GM19240 (cell line): ENCODE data around the gene SLC17A7.
A peak's percentile ranks its signal among the peaks of the same experiment; 100 is the strongest.
"Not testable (repeated sequence)": the region's sequence is repeated elsewhere in the genome, so short reads cannot be mapped to it uniquely, and the experiment has no call there.

Source experiments
- DNase-seq: peaks from one replicate; pipeline ENCODE4 v3.0.0; 2011; ENCODE audit warnings: low spot score; ENCODE audit not compliant: insufficient read length

Gene SLC17A7

DNA sequence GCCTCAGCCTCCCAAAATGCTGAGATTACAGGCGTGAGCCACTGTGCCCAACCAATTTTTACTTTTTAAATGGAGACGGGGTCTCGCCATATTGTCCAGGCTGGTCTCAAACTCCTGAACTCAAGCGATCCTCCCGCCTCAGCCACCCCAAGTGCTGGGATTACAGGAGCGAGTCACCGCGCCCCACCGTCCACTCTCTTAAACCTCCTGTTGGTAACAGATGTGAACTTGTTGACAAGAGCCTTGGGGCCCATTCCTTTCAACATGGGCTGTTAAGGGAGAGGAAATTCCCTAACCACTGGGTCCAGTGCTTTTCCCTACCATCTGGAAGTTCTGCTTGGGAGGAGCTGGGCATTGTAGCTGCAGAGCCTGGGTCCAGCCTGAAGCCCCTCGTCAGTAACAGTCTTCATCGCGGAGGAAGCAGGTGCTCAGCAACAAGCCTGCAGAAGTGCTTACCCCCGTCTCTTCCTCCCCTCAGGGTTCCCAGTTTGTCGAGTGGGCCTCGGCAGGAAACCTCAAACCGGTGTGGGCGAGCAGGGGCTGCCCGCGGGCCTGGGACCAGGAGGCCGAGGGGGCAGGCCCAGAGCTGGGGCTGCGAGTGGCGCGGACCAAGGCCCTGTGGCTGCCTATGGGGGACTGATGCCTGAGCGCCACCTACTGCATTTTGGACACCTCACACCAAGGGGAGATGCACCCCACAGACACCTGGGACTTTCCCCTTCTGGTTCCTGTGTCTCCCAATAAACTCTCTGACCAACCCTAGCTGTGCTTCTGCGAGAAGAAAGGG, 28.7 kb upstream of the SLC17A7 start:
- peak; percentile 69 for DNase-seq

GRCh38 chr19:49468746-49469447, 27.6 kb upstream of the SLC17A7 start:
- peak; percentile 69 for DNase-seq

DNA sequence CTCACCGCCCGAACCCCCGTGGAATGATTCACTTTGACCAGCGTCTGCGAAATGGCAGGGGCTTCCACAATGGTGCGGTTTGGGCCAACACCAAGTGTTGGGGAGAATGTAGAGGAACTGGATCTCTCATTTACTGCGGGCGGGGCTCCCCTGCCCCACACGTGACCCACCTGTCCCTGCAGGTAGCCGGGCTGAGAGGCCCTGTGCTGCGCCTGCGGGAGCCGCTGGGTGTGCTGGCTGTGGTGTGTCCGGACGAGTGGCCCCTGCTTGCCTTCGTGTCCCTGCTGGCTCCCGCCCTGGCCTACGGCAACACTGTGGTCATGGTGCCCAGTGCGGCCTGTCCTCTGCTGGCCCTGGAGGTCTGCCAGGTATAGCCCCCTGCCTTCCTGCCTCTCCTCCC, 26.9 kb upstream of the SLC17A7 start:
- no peak for DNase-seq

- DNase-seq: no peak
Measured at GRCh38 chr19:49465371-49465770, 24.0 kb upstream of the SLC17A7 start.

- DNase-seq: no peak
Measured at GRCh38 chr19:49463960-49464740, 22.8 kb upstream of the SLC17A7 start.

DNA sequence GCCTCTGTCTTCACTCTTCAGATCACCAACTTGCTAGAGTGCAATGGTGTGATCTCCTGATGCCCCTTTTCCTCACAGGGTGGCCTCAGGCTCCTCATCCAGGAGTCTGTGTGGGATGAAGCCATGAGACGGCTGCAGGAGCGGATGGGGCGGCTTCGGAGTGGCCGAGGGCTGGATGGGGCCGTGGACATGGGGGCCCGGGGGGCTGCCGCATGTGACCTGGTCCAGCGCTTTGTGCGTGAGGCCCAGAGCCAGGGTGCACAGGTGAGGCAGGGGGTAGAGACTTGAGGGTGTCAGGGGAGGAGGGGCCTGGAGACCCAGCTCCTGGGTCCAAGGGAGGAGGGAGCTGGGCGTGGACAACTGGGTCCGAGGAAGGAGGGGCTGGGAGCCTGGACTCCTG, 21.2 kb upstream of the SLC17A7 start:
- DNase-seq: no peak

DNA sequence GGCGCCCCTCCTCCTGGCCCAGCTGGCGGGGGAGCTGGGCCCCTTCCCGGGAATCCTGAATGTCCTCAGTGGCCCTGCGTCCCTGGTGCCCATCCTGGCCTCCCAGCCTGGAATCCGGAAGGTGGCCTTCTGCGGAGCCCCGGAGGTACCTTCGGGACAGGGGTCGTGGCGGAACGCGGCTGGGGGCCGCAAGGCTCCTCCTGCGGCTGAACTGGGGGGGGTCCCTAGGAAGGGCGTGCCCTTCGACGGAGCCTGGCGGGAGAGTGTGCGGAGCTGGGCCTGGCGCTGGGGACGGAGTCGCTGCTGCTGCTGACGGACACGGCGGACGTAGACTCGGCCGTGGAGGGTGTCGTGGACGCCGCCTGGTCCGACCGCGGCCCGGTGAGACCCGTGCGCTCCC, 20.3 kb upstream of the SLC17A7 start:
- DNase-seq: no peak

GRCh38 chr19:49461130-49461529, 19.8 kb upstream of the SLC17A7 start:
- not testable (repeated sequence) for DNase-seq

DNA sequence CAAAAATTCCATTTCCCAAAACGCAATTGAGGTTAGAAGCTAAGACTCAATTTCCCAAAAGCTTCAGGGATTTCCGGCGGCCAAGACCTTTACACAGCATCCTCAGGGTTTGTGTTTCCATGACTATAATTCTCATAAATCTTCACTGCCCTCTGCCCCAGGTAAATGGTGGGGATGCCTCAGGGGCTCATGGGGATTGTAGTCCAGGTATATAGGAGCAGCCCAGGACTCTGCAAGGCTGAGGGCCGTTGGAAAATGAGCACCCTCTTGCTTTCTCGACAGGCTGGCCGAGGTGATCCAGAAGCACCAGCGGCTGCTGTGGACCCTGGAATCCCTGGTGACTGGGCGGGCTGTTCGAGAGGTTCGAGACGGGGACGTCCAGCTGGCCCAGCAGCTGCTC, 18.1 kb upstream of the SLC17A7 start:
- DNase-seq: no peak

DNA sequence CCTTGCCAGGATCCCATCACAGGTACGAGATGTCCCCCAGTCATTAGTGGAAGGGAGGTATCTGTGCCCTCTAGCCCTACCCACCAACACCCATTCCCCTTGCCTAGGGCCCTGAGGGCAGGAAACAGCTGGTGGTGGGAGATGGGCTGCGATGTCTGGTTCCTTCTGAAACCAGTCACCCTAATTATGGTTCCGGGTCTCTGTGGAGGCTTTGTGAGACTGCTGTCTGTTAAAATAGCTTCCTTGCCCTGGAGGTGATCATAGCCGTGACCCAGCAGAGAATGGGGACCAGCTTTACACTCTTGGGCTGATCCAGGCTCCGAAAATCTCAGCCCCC, 17.2 kb upstream of the SLC17A7 start:
- no peak for DNase-seq

DNA sequence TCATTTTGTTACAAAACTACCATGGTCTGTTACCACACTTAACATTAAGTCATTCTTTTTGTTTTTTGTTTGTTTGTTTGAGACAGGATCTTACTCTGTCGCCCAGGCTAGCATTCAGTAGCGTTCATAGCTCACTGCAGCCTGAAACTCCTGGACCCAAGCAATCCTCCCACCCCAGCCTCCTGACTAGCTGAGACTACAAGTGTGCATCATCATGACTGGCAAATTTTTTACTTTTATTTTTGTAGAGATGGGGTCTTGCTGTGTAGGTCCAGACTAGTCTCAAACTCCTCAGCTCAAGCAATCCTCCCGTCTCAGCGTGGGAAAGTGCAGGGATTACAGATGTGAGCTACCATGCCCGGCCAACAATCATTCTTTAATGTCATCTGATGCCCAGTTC, 15.0 kb upstream of the SLC17A7 start:
- DNase-seq: no peak

DNA sequence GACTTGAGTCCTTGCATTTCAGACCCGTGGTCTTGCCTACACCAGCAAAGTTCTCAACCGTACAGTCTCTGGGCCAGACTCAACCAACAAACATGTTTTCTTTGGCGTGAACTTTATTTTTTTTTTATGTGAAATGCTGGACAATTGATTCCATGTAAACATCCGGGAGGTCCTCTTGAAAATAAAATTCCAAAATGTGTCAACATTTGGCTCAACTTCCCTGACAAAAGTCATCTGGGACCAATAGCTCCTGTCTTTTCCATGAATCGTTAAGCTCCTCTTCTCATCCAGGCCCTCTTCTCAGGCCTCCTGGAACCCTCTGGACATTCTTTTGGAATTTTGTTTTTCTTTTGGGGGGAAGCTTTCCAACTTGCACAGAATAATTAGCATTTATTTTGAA, 14.4 kb upstream of the SLC17A7 start:
- DNase-seq: no peak

DNA sequence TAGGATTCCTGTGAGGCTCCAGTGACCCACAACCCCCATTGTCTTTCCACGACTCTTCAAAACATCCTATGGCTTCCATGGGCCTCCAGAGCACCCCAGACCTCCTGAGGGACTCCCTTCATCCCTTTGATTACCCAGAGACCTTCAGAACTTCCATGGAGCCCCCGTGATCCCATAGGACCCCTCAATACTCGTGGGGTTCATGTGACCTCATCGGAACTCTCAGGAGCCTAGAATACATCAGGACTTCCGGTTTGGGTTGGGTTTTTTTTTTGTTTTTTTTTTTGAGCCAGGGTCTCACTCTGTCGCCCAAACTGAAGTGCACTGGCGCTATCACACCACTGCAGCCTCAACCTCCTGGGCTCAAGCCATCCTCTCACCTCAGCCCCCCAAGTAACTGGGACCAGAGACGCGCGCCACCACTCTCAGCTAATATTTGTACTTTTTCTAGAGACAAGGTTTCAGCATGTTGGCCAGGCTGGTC, 12.5 kb upstream of the SLC17A7 start:
- no peak for DNase-seq

DNA sequence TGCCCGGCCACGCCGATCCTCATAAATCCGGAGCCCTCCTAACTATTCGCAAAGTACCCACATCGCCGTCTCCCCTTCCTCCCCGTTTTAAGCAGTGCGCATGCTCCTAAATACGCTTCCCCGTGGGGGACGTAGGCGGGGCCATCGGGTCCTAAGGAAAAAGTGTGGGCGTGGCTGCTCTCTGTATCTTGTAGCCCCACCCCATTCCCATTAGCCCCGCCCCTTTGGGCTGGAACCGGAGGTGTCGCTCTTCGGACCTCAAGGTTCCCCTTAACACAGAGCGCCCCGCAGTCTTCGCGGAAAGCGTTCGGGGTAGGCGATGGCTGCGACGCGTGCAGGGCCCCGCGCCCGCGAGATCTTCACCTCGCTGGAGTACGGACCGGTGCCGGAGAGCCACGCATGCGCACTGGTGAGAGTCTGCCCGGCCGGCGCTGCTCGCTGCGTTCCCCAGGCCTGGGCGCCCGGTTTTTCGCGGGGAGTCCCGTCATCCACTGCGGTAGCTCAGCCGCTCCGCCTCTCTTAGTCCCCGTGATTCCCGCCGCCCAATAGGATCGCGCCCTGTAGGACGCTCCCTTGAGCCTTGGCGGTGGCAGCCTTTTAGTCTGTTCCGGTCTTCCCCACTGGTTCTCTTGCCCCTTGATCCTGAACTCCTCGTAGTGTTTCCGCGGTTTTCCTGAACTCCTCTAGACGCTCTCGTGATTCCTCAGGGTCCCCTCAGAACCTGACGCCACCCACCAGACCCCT, 11.9 kb upstream of the SLC17A7 start, which contains the start of gene ALDH16A1:
Gene ALDH16A1 (plus strand): TSS at position 213 of the 744 bp plus-strand sequence. CDS start 107 bp downstream, at position 320.
- peak; percentile 98 for DNase-seq

DNA sequence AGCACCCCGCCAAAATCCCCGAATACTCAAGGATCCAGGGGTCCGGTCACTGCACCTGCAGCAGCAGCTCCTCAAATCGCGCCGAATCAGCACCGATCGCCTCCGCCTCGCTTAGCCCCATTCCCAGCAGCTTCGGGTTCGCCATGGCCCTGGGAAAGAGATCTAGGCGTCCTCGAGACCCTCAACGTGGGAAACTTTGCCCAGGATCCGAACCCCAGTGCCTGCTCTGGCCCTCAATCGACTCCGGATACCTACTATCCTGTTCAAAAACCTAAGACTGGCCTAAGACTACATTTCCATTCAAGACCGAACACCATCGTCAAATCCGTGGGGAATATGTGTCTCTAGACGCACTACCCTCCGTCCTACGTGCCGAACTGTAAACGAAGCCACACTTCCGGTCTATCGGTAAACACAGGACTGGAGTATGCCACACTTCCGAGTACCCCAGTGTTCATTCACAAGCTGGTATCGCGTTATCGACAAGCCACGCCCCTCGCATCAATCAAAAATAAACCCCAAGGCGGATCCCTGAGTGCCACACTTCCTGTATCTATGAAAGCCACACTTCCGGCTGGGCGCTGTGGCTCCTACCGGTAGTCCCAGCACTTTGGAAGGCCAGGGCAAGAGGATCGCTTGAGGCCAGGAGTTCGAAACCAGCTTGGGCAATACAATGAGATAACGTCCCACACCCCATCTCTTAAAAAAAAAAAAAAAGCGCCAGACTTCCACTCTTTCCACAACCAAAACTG, 10.3 kb upstream of the SLC17A7 start, which contains the start of gene PIH1D1:
Gene PIH1D1 (minus strand): TSS at position 385 of the 752 bp plus-strand sequence. CDS start 240 bp downstream, at position 145.
- peak; percentile 87 for DNase-seq

- DNase-seq: no peak
Measured at GRCh38 chr19:49450405-49450804, 9.1 kb upstream of the SLC17A7 start.

DNA sequence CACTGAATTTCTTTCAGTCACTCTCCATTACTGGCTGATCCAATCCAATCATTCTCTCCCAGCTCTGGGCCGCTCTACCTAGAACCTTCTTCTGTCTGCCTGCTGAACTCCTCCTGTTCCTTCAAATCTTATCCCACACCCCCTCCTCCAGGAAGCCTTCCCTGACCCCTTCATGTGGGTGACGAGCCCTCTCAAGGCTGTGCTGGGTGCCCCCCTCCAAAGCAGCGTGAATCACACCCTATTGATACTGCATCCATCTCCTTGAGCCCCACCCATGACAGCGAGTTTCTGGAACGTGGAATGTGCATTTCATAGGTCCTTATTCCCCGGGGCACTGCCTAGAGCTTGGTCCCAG, 7.1 kb upstream of the SLC17A7 start:
- no peak for DNase-seq

GRCh38 chr19:49447485-49448431, 6.4 kb upstream of the SLC17A7 start:
- no peak for DNase-seq

- DNase-seq: no peak
Measured at GRCh38 chr19:49445997-49446396, 4.7 kb upstream of the SLC17A7 start.
